Measurements from ENCODE around the gene ITIH3. TPM values are rescaled to one million over a fixed set of nuclear protein-coding genes. Genes with fewer than 3 reads are reported as not detected.

ITIH3 gene
- total and polyA plus RNA-seq, 2 of the 4 experiments (the other 2 are of a cell fraction): 0.72 to 0.94 TPM

DNA sequence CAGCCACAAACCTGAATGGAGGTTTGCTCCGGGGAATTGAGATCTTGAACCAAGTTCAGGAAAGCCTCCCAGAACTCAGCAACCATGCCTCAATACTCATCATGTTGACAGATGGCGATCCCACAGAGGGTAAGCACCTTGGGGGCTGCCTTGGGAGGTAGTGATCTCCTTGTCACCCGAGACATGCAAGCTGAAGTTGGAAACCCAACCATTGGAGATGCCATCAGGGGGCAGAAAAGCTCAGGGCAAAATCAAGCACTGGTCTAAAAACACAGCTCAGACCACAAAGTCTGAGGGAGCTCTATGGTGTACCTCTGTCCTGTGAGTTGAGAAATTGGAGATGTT lies 11.4 kb upstream of the ITIH3 start:
- Histone ChIP-seq H3K4me1 (ENCODE audit: control insufficient read depth, insufficient read depth, low read length) (no peaks in the 10 kb centered on the region), H2BK5ac (ENCODE audit: low read depth, low read length, poor library complexity, severe bottlenecking) (no peak overlapping the region), H3K79me1 (ENCODE audit: low read depth in 1 of 2, low read length in 2 of 2) (no peaks in the 10 kb centered on the region), H3K18ac (ENCODE audit: low read depth, low read length) (no peak overlapping the region), H3K27me3 (ENCODE audit: control insufficient read depth, insufficient read depth, low read length) (peaks cover 56% of the 10 kb centered on the region), H2AFZ (replicated peaks; ENCODE audit: low read length, poor library complexity) (no peak overlapping the region), H3K4me3 (ENCODE audit: insufficient read depth, low read depth, low read length) (no peak overlapping the region), H2AK5ac (ENCODE audit: low read depth, low read length) (no peak overlapping the region), H3K4me2 (ENCODE audit: low read depth, low read length) (no peak overlapping the region), H3K9me1 (ENCODE audit: insufficient read depth, low read length) (peaks cover 2% of the 10 kb centered on the region; the same call in 1 of the 2 replicates), H2AK9ac (replicated peaks; ENCODE audit: low read depth, low read length, poor library complexity) (no peak overlapping the region), H4K91ac (ENCODE audit: insufficient read depth, low read depth, low read length) (no peak overlapping the region), H3K56ac (ENCODE audit: extremely low read depth, insufficient read depth, low read length) (no peak overlapping the region), H2BK15ac (ENCODE audit: low read depth, low read length) (no peak overlapping the region), H3K9me3 (ENCODE audit: control insufficient read depth, insufficient read depth, low read length) (no peaks in the 10 kb centered on the region), H4K8ac (ENCODE audit: low read depth in 2 of 2, low read length in 2 of 2) (no peak overlapping the region), H3K23ac (ENCODE audit: low read depth, low read length) (no peak overlapping the region), H2BK120ac (ENCODE audit: low read depth, low read length) (no peak overlapping the region), H3K36me3 (ENCODE audit: control insufficient read depth, insufficient read depth, low read length) (no peaks in the 10 kb centered on the region), H3K27ac (ENCODE audit: insufficient read depth, low read length) (no peak overlapping the region), H3K9ac (ENCODE audit: low read depth, low read length) (no peak overlapping the region), H2BK20ac (ENCODE audit: low read depth, low read length) (no peak overlapping the region), H3K4ac (ENCODE audit: low read depth, low read length) (no peak overlapping the region), H4K5ac (ENCODE audit: low read depth, low read length) (no peak overlapping the region), H4K20me1 (ENCODE audit: insufficient read depth, low read length) (no peaks in the 10 kb centered on the region), H3K14ac (replicated peaks; ENCODE audit: low read depth, low read length) (no peak overlapping the region)
- in situ Hi-C loops (cut with MboI; ENCODE audit: low sequenced_read_pairs) (no loop called here), dilution Hi-C loops (cut with HindIII; ENCODE audit: low sequenced_read_pairs, unreplicated experiment) (no loop called here), intact Hi-C loops (cut with micrococcal nuclease) (no loop called here)
- no CpG with 5 or more reads among the region's 3 CpGs for WGBS, 2 experiments (ENCODE audit: extremely low coverage in 2 of 2, insufficient read length in 1 of 2)
- no peak for DNase-seq
- ChIA-PET POLR2A (ENCODE audit: unreplicated experiment) (no interaction called here), CTCF (no interaction called here)
- BruUV-seq (replicated peaks): no TSS peak
- no peak for ATAC-seq (ENCODE audit: low read depth)
- TF ChIP-seq CEBPB (IDR thresholded peaks at IDR 0.05; ENCODE audit: low read depth, low read length) (no peak), CHD1 (IDR thresholded peaks at IDR 0.05; ENCODE audit: low read depth, low read length) (no peak), POLR2A (IDR thresholded peaks at IDR 0.05; ENCODE audit: low read depth, low read length) (no peak), MAFK (IDR thresholded peaks at IDR 0.05; ENCODE audit: low read depth, low read length) (no peak), BHLHE40 (IDR thresholded peaks at IDR 0.05; ENCODE audit: low read depth, low read length) (no peak), FOS (IDR thresholded peaks at IDR 0.05; ENCODE audit: low read depth, low read length) (no peak), NFE2L2 (IDR thresholded peaks at IDR 0.05; ENCODE audit: low read depth, low read length) (no peak)
- TF ChIP-seq, protein P1, sequence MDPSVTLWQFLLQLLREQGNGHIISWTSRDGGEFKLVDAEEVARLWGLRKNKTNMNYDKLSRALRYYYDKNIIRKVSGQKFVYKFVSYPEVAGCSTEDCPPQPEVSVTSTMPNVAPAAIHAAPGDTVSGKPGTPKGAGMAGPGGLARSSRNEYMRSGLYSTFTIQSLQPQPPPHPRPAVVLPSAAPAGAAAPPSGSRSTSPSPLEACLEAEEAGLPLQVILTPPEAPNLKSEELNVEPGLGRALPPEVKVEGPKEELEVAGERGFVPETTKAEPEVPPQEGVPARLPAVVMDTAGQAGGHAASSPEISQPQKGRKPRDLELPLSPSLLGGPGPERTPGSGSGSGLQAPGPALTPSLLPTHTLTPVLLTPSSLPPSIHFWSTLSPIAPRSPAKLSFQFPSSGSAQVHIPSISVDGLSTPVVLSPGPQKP (IDR thresholded peaks at IDR 0.05; ENCODE audit: borderline replicate concordance, low read depth, low read length): no peak
- TF ChIP-seq, protein P2, sequence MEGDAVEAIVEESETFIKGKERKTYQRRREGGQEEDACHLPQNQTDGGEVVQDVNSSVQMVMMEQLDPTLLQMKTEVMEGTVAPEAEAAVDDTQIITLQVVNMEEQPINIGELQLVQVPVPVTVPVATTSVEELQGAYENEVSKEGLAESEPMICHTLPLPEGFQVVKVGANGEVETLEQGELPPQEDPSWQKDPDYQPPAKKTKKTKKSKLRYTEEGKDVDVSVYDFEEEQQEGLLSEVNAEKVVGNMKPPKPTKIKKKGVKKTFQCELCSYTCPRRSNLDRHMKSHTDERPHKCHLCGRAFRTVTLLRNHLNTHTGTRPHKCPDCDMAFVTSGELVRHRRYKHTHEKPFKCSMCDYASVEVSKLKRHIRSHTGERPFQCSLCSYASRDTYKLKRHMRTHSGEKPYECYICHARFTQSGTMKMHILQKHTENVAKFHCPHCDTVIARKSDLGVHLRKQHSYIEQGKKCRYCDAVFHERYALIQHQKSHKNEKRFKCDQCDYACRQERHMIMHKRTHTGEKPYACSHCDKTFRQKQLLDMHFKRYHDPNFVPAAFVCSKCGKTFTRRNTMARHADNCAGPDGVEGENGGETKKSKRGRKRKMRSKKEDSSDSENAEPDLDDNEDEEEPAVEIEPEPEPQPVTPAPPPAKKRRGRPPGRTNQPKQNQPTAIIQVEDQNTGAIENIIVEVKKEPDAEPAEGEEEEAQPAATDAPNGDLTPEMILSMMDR (conservative IDR thresholded peaks at IDR 0.05; ENCODE audit: low read depth, low read length): no peak

All from IMR-90 (cell line).